Neural cell (in vitro differentiated cells): ENCODE results near the gene EPS8L2. TPM values are rescaled to one million over a fixed set of nuclear protein-coding genes. Genes with fewer than 3 reads are reported as not detected.

ENCODE experiments used
- H2AFZ ChIP-seq: fragments of 200-600, 300-800 bp; sonication (generic), shearing (Covaris generic); 2 replicates; pipeline ENCODE4 v1.6.0; 2014; ENCODE audit warnings: low read depth, mild to moderate bottlenecking, antibody characterized with exemption, low read length, moderate library complexity
- H3F3A ChIP-seq: fragments of 200-600 bp; shearing (Covaris generic); 2 replicates; pipeline ENCODE4 v1.6.1; 2016; ENCODE audit warnings: mild to moderate bottlenecking, moderate library complexity, mixed read lengths, antibody characterized with exemption, low read length; ENCODE audit not compliant: insufficient read depth, poor library complexity, severe bottlenecking
- H3K27ac ChIP-seq: fragments of 200-600, 300-800 bp; sonication (generic), shearing (Covaris generic); 2 replicates; pipeline ENCODE4 v1.5.1; 2014; ENCODE audit warnings: mild to moderate bottlenecking, low read length, moderate library complexity
- H3K27me3 ChIP-seq: fragments of 300-800, 200-600 bp; sonication (generic), shearing (Covaris generic); 2 replicates; pipeline ENCODE4 v1.6.0; 2014; ENCODE audit warnings: mild to moderate bottlenecking, low read depth, low read length, moderate library complexity; ENCODE audit not compliant: insufficient read depth
- H3K36me3 ChIP-seq: fragments of 300-800, 200-600 bp; sonication (generic), shearing (Covaris generic); 2 replicates; pipeline ENCODE4 v1.5.1; 2014; ENCODE audit warnings: mild to moderate bottlenecking, antibody characterized with exemption, low read length, moderate library complexity; ENCODE audit not compliant: insufficient read depth
- H3K4me2 ChIP-seq: fragments of 300-800, 200-600 bp; sonication (generic), shearing (Covaris generic); 2 replicates; pipeline ENCODE4 v1.6.0; 2014; ENCODE audit warnings: mild to moderate bottlenecking, low read length
- H3K4me3 ChIP-seq: fragments of 300-800, 200-600 bp; sonication (generic), shearing (Covaris generic); 2 replicates; pipeline ENCODE4 v1.5.1; 2014; ENCODE audit warnings: mild to moderate bottlenecking, low read length, moderate library complexity
- H3K79me2 ChIP-seq: fragments of 200-600 bp; shearing (Covaris generic); replicated peaks from 2 replicates; pipeline ENCODE4 v1.6.0; 2014; ENCODE audit warnings: mild to moderate bottlenecking, low read length, moderate library complexity; ENCODE audit not compliant: insufficient read depth
- H3K9ac ChIP-seq: fragments of 300-800, 200-600 bp; sonication (generic), shearing (Covaris generic); 2 replicates; pipeline ENCODE4 v1.6.1; 2016; ENCODE audit warnings: mild to moderate bottlenecking, low read length, mixed read lengths
- H3K9me2 ChIP-seq: fragments of 200-600 bp; shearing (Covaris generic); 2 replicates; pipeline ENCODE4 v1.6.1; 2016; ENCODE audit warnings: mild to moderate bottlenecking, low read length, mixed read lengths; ENCODE audit not compliant: insufficient read depth
- H3K9me3 ChIP-seq: fragments of 200-600, 300-800 bp; sonication (generic), shearing (Covaris generic); 2 replicates; pipeline ENCODE4 v1.6.1; 2016; ENCODE audit warnings: mild to moderate bottlenecking, mixed run types, low read length, moderate library complexity, mixed read lengths
- H4K20me1 ChIP-seq: fragments of 200-600 bp; shearing (Covaris generic); 2 replicates; pipeline ENCODE4 v1.6.1; 2016; ENCODE audit warnings: mild to moderate bottlenecking, mixed run types; ENCODE audit not compliant: insufficient read depth
- CTCF ChIP-seq: fragments of 450-650 bp; IDR thresholded peaks from 2 replicates; pipeline ENCODE4 v1.5.1; 2014; ENCODE audit warnings: antibody characterized with exemption, mild to moderate bottlenecking, moderate library complexity; ENCODE audit not compliant: poor library complexity, severe bottlenecking
- EP300 ChIP-seq: fragments of 450-650 bp; conservative IDR thresholded peaks from 2 replicates; pipeline ENCODE4 v1.6.1; 2014; ENCODE audit warnings: antibody characterized with exemption, mild to moderate bottlenecking, moderate library complexity; ENCODE audit not compliant: poor library complexity, severe bottlenecking
- EZH2 ChIP-seq: fragments of 200-600, 300-800 bp; shearing (Covaris generic), sonication (generic); IDR thresholded peaks from 2 replicates; pipeline ENCODE4 v1.6.1; 2014; ENCODE audit warnings: antibody characterized with exemption, low read length, borderline replicate concordance, mild to moderate bottlenecking; ENCODE audit not compliant: insufficient read depth, poor library complexity, severe bottlenecking
- MXI1 ChIP-seq: fragments of 450-650 bp; conservative IDR thresholded peaks from 2 replicates; pipeline ENCODE4 v1.6.1; 2014; ENCODE audit warnings: antibody characterized with exemption, mild to moderate bottlenecking; ENCODE audit not compliant: poor library complexity, severe bottlenecking
- POLR2AphosphoS5 ChIP-seq: IDR thresholded peaks from 2 replicates; pipeline ENCODE4 v1.6.1; 2012
- RAD21 ChIP-seq: fragments of 450-650 bp; conservative IDR thresholded peaks from 2 replicates; pipeline ENCODE4 v1.6.1; 2014; ENCODE audit warnings: antibody characterized with exemption, mild to moderate bottlenecking, moderate library complexity
- SMC3 ChIP-seq: fragments of 450-650 bp; conservative IDR thresholded peaks from 2 replicates; pipeline ENCODE4 v1.6.1; 2014; ENCODE audit warnings: antibody characterized with exemption, mild to moderate bottlenecking, moderate library complexity; ENCODE audit not compliant: poor library complexity
- TAF1 ChIP-seq: IDR thresholded peaks from 2 replicates; pipeline ENCODE4 v1.6.1; 2012; ENCODE audit warnings: low read depth
- polyA plus RNA-seq: library from polyadenylated mRNA; depleted of rRNA; stranded (reverse); fragments of >200 nt; gene quantifications from 2 replicates; pipeline ENCODE4 v1.2.3, GENCODE V29; 2014
- TF ChIP-seq, protein P1 (sequence below): IDR thresholded peaks from 2 replicates; pipeline ENCODE4 v1.6.1; 2012; ENCODE audit warnings: borderline replicate concordance

Gene EPS8L2
- polyA plus RNA-seq, 1 donor from 2014 or later: 7.5 TPM

- H3K9ac ChIP-seq: no peak overlapping the region
- no peaks in the 10 kb centered on the region for H3K9me3 ChIP-seq
- no peaks in the 10 kb centered on the region for H3K79me2 ChIP-seq
- no peak overlapping the region for H3K4me3 ChIP-seq
- no peak overlapping the region for H3K27ac ChIP-seq
- no peaks in the 10 kb centered on the region for H3F3A ChIP-seq
- no peaks in the 10 kb centered on the region for H4K20me1 ChIP-seq
- no peak overlapping the region for H2AFZ ChIP-seq
- no peaks in the 10 kb centered on the region for H3K9me2 ChIP-seq
- H3K27me3 ChIP-seq: peaks cover 54% of the 10 kb centered on the region
- H3K4me2 ChIP-seq: no peak overlapping the region
- H3K36me3 ChIP-seq: no peaks in the 10 kb centered on the region
- TF ChIP-seq POLR2AphosphoS5: no peak
- TF ChIP-seq, protein P1, sequence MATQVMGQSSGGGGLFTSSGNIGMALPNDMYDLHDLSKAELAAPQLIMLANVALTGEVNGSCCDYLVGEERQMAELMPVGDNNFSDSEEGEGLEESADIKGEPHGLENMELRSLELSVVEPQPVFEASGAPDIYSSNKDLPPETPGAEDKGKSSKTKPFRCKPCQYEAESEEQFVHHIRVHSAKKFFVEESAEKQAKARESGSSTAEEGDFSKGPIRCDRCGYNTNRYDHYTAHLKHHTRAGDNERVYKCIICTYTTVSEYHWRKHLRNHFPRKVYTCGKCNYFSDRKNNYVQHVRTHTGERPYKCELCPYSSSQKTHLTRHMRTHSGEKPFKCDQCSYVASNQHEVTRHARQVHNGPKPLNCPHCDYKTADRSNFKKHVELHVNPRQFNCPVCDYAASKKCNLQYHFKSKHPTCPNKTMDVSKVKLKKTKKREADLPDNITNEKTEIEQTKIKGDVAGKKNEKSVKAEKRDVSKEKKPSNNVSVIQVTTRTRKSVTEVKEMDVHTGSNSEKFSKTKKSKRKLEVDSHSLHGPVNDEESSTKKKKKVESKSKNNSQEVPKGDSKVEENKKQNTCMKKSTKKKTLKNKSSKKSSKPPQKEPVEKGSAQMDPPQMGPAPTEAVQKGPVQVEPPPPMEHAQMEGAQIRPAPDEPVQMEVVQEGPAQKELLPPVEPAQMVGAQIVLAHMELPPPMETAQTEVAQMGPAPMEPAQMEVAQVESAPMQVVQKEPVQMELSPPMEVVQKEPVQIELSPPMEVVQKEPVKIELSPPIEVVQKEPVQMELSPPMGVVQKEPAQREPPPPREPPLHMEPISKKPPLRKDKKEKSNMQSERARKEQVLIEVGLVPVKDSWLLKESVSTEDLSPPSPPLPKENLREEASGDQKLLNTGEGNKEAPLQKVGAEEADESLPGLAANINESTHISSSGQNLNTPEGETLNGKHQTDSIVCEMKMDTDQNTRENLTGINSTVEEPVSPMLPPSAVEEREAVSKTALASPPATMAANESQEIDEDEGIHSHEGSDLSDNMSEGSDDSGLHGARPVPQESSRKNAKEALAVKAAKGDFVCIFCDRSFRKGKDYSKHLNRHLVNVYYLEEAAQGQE: no peak
- TF ChIP-seq EP300: no peak
- no peak for TF ChIP-seq SMC3
- TF ChIP-seq MXI1: no peak
- TF ChIP-seq RAD21: no peak
- TF ChIP-seq EZH2: no peak
- no peak for TF ChIP-seq TAF1
- TF ChIP-seq CTCF: no peak
These were observed 18.9 kb downstream of the EPS8L2 start for GRCh38 chr11:724778-725386.

- H3K9ac ChIP-seq: no peak overlapping the region
- no peaks in the 10 kb centered on the region for H3K9me3 ChIP-seq
- no peak overlapping the region for H2AFZ ChIP-seq
- no peaks in the 10 kb centered on the region for H3K79me2 ChIP-seq
- H3F3A ChIP-seq: no peaks in the 10 kb centered on the region
- peak overlapping the region; percentile 53 for H3K4me3 ChIP-seq
- no peaks in the 10 kb centered on the region for H3K9me2 ChIP-seq
- TF ChIP-seq EP300 (no peak), CTCF (no peak), EZH2 (no peak), SMC3 (no peak), RAD21 (no peak), POLR2AphosphoS5 (no peak), MXI1 (no peak), TAF1 (no peak)
- TF ChIP-seq, protein P1: no peak
- no peak overlapping the region for H3K27ac ChIP-seq
- peaks cover 47% of the 10 kb centered on the region for H3K27me3 ChIP-seq
- no peak overlapping the region for H3K4me2 ChIP-seq
- no peaks in the 10 kb centered on the region for H3K36me3 ChIP-seq
- no peaks in the 10 kb centered on the region for H4K20me1 ChIP-seq
These were observed 19.7 kb downstream of the EPS8L2 start for GRCh38 chr11:725624-726202.
